ENCODE measurements around the gene C22orf39.

Gene C22orf39

DNA sequence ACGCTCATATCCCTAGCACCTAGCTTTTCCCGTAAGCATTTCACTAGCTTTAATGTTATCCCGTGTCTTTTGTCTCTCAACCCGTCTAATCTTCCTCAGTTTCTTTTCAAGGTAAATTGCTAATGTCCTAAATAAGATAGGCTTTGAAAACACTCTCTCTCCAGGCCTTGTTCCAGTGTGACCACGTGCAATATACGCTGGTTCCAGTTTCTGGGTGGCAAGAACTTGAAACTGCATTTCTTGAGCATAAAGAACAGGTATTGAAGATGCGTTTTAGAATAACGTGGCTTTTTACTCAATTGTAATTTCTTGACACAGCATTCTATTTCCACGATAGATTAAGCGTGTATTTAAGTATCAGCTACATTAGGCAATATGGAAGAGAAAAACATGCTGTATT lies 33.3 kb upstream of the C22orf39 start:
- TF ChIP-seq, protein P1, sequence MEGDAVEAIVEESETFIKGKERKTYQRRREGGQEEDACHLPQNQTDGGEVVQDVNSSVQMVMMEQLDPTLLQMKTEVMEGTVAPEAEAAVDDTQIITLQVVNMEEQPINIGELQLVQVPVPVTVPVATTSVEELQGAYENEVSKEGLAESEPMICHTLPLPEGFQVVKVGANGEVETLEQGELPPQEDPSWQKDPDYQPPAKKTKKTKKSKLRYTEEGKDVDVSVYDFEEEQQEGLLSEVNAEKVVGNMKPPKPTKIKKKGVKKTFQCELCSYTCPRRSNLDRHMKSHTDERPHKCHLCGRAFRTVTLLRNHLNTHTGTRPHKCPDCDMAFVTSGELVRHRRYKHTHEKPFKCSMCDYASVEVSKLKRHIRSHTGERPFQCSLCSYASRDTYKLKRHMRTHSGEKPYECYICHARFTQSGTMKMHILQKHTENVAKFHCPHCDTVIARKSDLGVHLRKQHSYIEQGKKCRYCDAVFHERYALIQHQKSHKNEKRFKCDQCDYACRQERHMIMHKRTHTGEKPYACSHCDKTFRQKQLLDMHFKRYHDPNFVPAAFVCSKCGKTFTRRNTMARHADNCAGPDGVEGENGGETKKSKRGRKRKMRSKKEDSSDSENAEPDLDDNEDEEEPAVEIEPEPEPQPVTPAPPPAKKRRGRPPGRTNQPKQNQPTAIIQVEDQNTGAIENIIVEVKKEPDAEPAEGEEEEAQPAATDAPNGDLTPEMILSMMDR (IDR thresholded peaks at IDR 0.05), result no peak
- H3K4me3 ChIP-seq (ENCODE audit: low read depth, low read length), result no peak overlapping the region
- no peak overlapping the region for H3K4me2 ChIP-seq (ENCODE audit: low read length)
- no peak overlapping the region for H3K27ac ChIP-seq
- peaks cover 6% of the 10 kb centered on the region for H3K79me2 ChIP-seq
- no peaks in the 10 kb centered on the region for H3K36me3 ChIP-seq (ENCODE audit: control insufficient read depth, insufficient read depth, low read length)
- H3K9ac ChIP-seq, result no peak overlapping the region
- peaks cover 4% of the 10 kb centered on the region for H3K4me1 ChIP-seq
- H3K27me3 ChIP-seq (ENCODE audit: control insufficient read depth, insufficient read depth, low read length), result no peaks in the 10 kb centered on the region
- H2AFZ ChIP-seq, result no peak overlapping the region
- no peaks in the 10 kb centered on the region for H3K9me3 ChIP-seq (ENCODE audit: control insufficient read depth, low read length)

DNA sequence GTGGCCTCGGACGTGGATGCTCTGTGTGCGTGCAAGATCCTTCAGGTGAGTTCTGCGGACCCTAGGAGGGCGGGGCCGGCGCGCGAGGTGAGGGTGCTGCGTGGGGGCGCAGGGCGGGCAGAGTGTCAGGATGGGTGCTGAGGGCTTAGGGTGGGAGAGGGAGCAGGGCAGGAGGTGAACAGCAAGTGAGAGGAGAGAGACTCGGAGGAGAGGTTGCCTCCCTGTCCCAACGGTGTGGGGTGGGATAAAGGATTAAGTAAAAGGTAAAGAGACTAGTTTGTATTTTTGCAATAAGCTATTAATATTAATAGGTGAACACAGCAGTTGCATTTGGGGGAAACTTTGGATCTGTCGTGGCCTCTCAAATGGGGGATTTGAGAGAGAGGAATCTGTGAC lies 32.7 kb upstream of the C22orf39 start:
- Histone ChIP-seq H3K4me3 (ENCODE audit: low read depth, low read length) (peak overlapping the region; percentile 82), H3K4me1 (peaks cover 4% of the 10 kb centered on the region), H3K79me2 (peaks cover 6% of the 10 kb centered on the region), H3K27ac (no peak overlapping the region), H3K9ac (no peak overlapping the region), H3K27me3 (ENCODE audit: control insufficient read depth, insufficient read depth, low read length) (no peaks in the 10 kb centered on the region), H3K4me2 (ENCODE audit: low read length) (peak overlapping the region; percentile 100), H2AFZ (peak overlapping the region; percentile 67), H3K9me3 (ENCODE audit: control insufficient read depth, low read length) (no peaks in the 10 kb centered on the region), H3K36me3 (ENCODE audit: control insufficient read depth, insufficient read depth, low read length) (no peaks in the 10 kb centered on the region)
- TF ChIP-seq, protein P1 (IDR thresholded peaks at IDR 0.05), result no peak

DNA sequence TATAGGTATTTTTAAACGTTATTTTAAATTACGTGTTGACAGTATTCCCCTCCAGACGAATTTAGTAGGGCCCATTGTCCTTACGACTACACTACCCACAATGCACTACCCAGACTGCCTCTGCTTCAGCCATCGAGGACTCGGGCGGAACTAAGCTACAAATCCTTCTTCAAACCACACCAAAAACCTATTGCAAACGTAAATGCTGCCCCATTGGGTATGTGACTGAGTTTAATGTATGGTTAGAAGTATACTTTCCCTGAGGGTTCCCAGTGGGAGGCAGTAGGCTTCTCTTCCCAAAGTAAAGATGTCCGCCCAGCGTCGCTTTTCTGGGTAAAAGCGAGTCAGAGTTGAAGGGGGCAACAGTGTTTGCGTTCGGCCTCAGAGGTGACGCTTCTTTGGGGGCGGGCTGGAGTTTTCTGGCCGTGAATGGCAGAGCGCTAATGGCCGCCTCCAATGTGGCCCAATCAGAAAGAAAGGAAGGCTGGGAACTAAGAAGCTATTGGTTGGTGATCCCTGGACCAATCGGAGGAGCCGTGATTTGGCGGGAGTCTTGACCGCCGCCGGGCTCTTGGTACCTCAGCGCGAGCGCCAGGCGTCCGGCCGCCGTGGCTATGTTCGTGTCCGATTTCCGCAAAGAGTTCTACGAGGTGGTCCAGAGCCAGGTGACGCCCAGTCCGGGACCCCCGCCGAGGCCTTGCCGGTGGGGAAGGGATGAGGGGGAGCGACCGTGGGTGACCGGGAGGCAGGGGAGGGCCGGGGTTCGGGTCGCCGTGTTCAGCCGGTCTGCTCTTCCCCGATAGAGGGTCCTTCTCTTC lies 32.1 kb upstream of the C22orf39 start, which contains the start of gene CDC45:
Gene CDC45 (plus strand): TSS at position 566 of the 818 bp plus-strand sequence. CDS start 49 bp downstream, at position 615.
- H3K4me3 ChIP-seq (ENCODE audit: low read depth, low read length), result peak within 1 kb of the TSS; percentile 82
- H3K27ac ChIP-seq, result peak within 1 kb of the TSS; percentile 97
- H2AFZ ChIP-seq, result peak within 1 kb of the TSS; percentile 81
- H3K79me2 ChIP-seq, result peaks cover 6% of the 10 kb centered on the region
- TF ChIP-seq, protein P1 (IDR thresholded peaks at IDR 0.05), result no peak
- H3K36me3 ChIP-seq (ENCODE audit: control insufficient read depth, insufficient read depth, low read length), result no peaks in the 10 kb centered on the region
- peak within 1 kb of the TSS; percentile 100 for H3K4me2 ChIP-seq (ENCODE audit: low read length)
- no peaks in the 10 kb centered on the region for H3K9me3 ChIP-seq (ENCODE audit: control insufficient read depth, low read length)
- peak within 1 kb of the TSS; percentile 37 for H3K9ac ChIP-seq
- peaks cover 4% of the 10 kb centered on the region for H3K4me1 ChIP-seq
- H3K27me3 ChIP-seq (ENCODE audit: control insufficient read depth, insufficient read depth, low read length), result no peaks in the 10 kb centered on the region

DNA sequence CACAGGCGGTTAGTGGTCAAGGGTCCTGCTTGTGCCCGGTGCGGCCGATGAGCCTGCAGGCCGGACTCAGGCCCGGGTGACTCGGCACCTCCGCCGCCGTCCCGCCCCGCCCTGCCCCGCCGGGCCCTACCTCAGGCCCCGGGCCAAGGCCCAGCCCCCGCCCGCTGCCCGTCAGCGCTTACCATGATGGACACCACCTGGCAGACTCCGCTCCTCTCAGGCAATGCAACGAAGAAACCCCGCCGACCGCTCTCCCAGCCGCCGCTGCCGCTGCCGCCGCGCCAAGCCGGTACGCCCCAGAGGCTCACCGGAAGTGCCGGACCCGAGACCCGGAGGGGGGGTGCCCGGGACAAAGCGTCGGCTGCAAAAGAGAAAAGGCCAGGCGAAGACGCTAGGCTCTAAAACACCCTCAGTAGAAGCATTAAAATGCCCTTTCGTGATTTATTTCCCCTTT lies 31.4 kb upstream of the C22orf39 start, which contains the start of gene UFD1:
Gene UFD1 (minus strand): TSS at position 293 of the 454 bp plus-strand sequence. CDS start 108 bp downstream, at position 185.
- Histone ChIP-seq H3K4me1 (peaks cover 4% of the 10 kb centered on the region), H3K27me3 (ENCODE audit: control insufficient read depth, insufficient read depth, low read length) (no peaks in the 10 kb centered on the region)
- TF ChIP-seq, protein P1 (IDR thresholded peaks at IDR 0.05), result no peak

More for the DNA sequence above, 31.4 kb upstream of the C22orf39 start, which contains the start of gene UFD1:
- Histone ChIP-seq H3K27ac (peak within 1 kb of the TSS; percentile 97), H3K9ac (peak within 1 kb of the TSS; percentile 37), H3K4me2 (ENCODE audit: low read length) (peak within 1 kb of the TSS; percentile 100), H3K79me2 (peaks cover 6% of the 10 kb centered on the region), H2AFZ (peak within 1 kb of the TSS; percentile 81), H3K4me3 (ENCODE audit: low read depth, low read length) (peak within 1 kb of the TSS; percentile 82), H3K36me3 (ENCODE audit: control insufficient read depth, insufficient read depth, low read length) (no peaks in the 10 kb centered on the region), H3K9me3 (ENCODE audit: control insufficient read depth, low read length) (no peaks in the 10 kb centered on the region)
